HEK293 (cell line): ENCODE data around the gene RAP1GAP.

Source experiments
- CTCF ChIP-seq: fragments of 450-650 bp; formaldehyde crosslinking; IDR thresholded peaks from 2 replicates; pipeline ENCODE4 v1.5.1; 2016; ENCODE audit warnings: missing biosample characterization, missing genetic modification characterization
- FEZF1 ChIP-seq: fragments of 450-650 bp; formaldehyde crosslinking; IDR thresholded peaks from 2 replicates; pipeline ENCODE4 v1.5.1; 2016; ENCODE audit warnings: missing biosample characterization, missing genetic modification characterization
- PRDM6 ChIP-seq: fragments of 450-650 bp; formaldehyde crosslinking; IDR thresholded peaks from 2 replicates; pipeline ENCODE4 v1.5.1; 2017; ENCODE audit warnings: missing biosample characterization, missing genetic modification characterization
- REST ChIP-seq: fragments of 450-650 bp; formaldehyde crosslinking; IDR thresholded peaks from 2 replicates; pipeline ENCODE4 v1.5.1; 2016; ENCODE audit warnings: missing biosample characterization, missing genetic modification characterization
- ZBTB20 ChIP-seq: fragments of 450-650 bp; formaldehyde crosslinking; IDR thresholded peaks from 2 replicates; pipeline ENCODE4 v1.5.1; 2016; ENCODE audit warnings: missing biosample characterization, missing genetic modification characterization
- ZBTB21 ChIP-seq: fragments of 450-650 bp; formaldehyde crosslinking; IDR thresholded peaks from 2 replicates; pipeline ENCODE4 v1.5.1; 2017; ENCODE audit warnings: missing biosample characterization, missing genetic modification characterization
- ZBTB26 ChIP-seq: fragments of 450-650 bp; formaldehyde crosslinking; optimal IDR thresholded peaks from 2 replicates; pipeline ENCODE3; 2016; ENCODE audit warnings: missing biosample characterization, mild to moderate bottlenecking, missing genetic modification characterization
- ZFHX2 ChIP-seq: fragments of 450-650 bp; formaldehyde crosslinking; conservative IDR thresholded peaks from 2 replicates; pipeline ENCODE4 v1.5.1; 2016; ENCODE audit warnings: missing biosample characterization, missing genetic modification characterization
- ZIC2 ChIP-seq: fragments of 450-650 bp; formaldehyde crosslinking; IDR thresholded peaks from 2 replicates; pipeline ENCODE4 v1.5.1; 2016; ENCODE audit warnings: missing biosample characterization, missing genetic modification characterization
- ZNF114 ChIP-seq: fragments of 450-650 bp; formaldehyde crosslinking; IDR thresholded peaks from 2 replicates; pipeline ENCODE4 v1.5.0; 2017; ENCODE audit warnings: missing biosample characterization, missing genetic modification characterization
- ZNF148 ChIP-seq: fragments of 450-650 bp; formaldehyde crosslinking; IDR thresholded peaks from 2 replicates; pipeline ENCODE4 v1.5.0; 2017; ENCODE audit warnings: missing biosample characterization, missing genetic modification characterization, borderline replicate concordance
- ZNF175 ChIP-seq: fragments of 450-650 bp; formaldehyde crosslinking; IDR thresholded peaks from 2 replicates; pipeline ENCODE4 v1.5.1; 2016; ENCODE audit warnings: missing biosample characterization, missing genetic modification characterization
- ZNF239 ChIP-seq: fragments of 450-650 bp; formaldehyde crosslinking; IDR thresholded peaks from 2 replicates; pipeline ENCODE4 v1.5.1; 2016; ENCODE audit warnings: missing biosample characterization, missing genetic modification characterization
- ZNF26 ChIP-seq: fragments of 450-650 bp; formaldehyde crosslinking; IDR thresholded peaks from 2 replicates; pipeline ENCODE4 v1.5.1; 2016; ENCODE audit warnings: missing biosample characterization, missing genetic modification characterization
- ZNF341 ChIP-seq: fragments of 450-650 bp; formaldehyde crosslinking; IDR thresholded peaks from 2 replicates; pipeline ENCODE4; 2016; ENCODE audit warnings: low read depth, missing biosample characterization, missing genetic modification characterization
- ZNF416 ChIP-seq: fragments of 450-650 bp; formaldehyde crosslinking; IDR thresholded peaks from 2 replicates; pipeline ENCODE4 v1.5.1; 2016; ENCODE audit warnings: missing biosample characterization, missing genetic modification characterization
- ZNF426 ChIP-seq: fragments of 450-650 bp; formaldehyde crosslinking; IDR thresholded peaks from 2 replicates; pipeline ENCODE4 v1.5.1; 2017; ENCODE audit warnings: missing biosample characterization, missing genetic modification characterization, mild to moderate bottlenecking, inconsistent platforms, moderate library complexity
- ZNF514 ChIP-seq: fragments of 450-650 bp; formaldehyde crosslinking; IDR thresholded peaks from 2 replicates; pipeline ENCODE4 v1.5.1; 2016; ENCODE audit warnings: missing biosample characterization, missing genetic modification characterization
- ZNF529 ChIP-seq: fragments of 450-650 bp; formaldehyde crosslinking; IDR thresholded peaks from 2 replicates; pipeline ENCODE4 v1.5.1; 2017; ENCODE audit warnings: missing genetic modification characterization, missing biosample characterization; ENCODE audit not compliant: insufficient replicate concordance
- ZNF549 ChIP-seq: fragments of 450-650 bp; IDR thresholded peaks from 2 replicates; pipeline ENCODE4 v1.5.1; 2018; ENCODE audit warnings: missing biosample characterization, missing genetic modification characterization, mild to moderate bottlenecking, inconsistent platforms, moderate library complexity
- ZNF561 ChIP-seq: fragments of 450-650 bp; IDR thresholded peaks from 2 replicates; pipeline ENCODE4 v1.5.1; 2018; ENCODE audit warnings: missing biosample characterization, missing genetic modification characterization, borderline replicate concordance
- ZNF624 ChIP-seq: fragments of 450-650 bp; formaldehyde crosslinking; IDR thresholded peaks from 2 replicates; pipeline ENCODE4 v1.5.1; 2017; ENCODE audit warnings: missing biosample characterization, missing genetic modification characterization
- ZNF658 ChIP-seq: fragments of 450-650 bp; formaldehyde crosslinking; IDR thresholded peaks from 2 replicates; pipeline ENCODE4; 2016; ENCODE audit warnings: missing biosample characterization, missing genetic modification characterization
- ZNF677 ChIP-seq: fragments of 450-650 bp; IDR thresholded peaks from 2 replicates; pipeline ENCODE4 v1.5.0; 2018; ENCODE audit warnings: missing biosample characterization, mild to moderate bottlenecking, missing genetic modification characterization, moderate library complexity
- ZNF76 ChIP-seq: fragments of 450-650 bp; formaldehyde crosslinking; IDR thresholded peaks from 2 replicates; pipeline ENCODE4; 2016; ENCODE audit warnings: low read depth, missing biosample characterization, missing genetic modification characterization, borderline replicate concordance

Gene RAP1GAP

GRCh38 chr1:21651214-21652042 lies 17.7 kb downstream of the RAP1GAP start (continued):
- TF ChIP-seq ZNF658 (no peak), ZNF148 (no peak), ZNF175 (tag by site-specific recombination) (no peak), ZNF677 (tag by site-specific recombination) (no peak), FEZF1 (tag by site-specific recombination) (no peak), ZBTB26 (peak; percentile 82), ZNF426 (tag by site-specific recombination) (no peak), ZNF561 (tag by site-specific recombination) (no peak), ZNF26 (tag by site-specific recombination) (no peak), ZBTB21 (no peak), PRDM6 (tag by site-specific recombination) (no peak), ZNF114 (tag by site-specific recombination) (no peak), ZIC2 (tag by site-specific recombination) (no peak), ZNF549 (no peak), ZBTB20 (tag by site-specific recombination) (peak; percentile 36; the same call in 1 of the 2 replicates), ZNF239 (no peak), ZFHX2 (peak; percentile 83), ZNF529 (tag by site-specific recombination) (no peak), REST (tag by site-specific recombination) (0 out of 2 replicates have a peak, but pooled peaks have one; percentile 18), ZNF514 (tag by site-specific recombination) (no peak), CTCF (tag by site-specific recombination) (no peak), ZNF624 (tag by site-specific recombination) (no peak), ZNF416 (tag by site-specific recombination) (no peak), ZNF341 (tag by site-specific recombination) (no peak), ZNF76 (tag by site-specific recombination) (no peak)
